Activated T-helper 1 cell treated with anti-CD3 and anti-CD28 coated beads, Interleukin-12 subunit alpha, Interleukin-12 subunit beta, Interleukin-2, Interleukin-4 antibody, amounts not matched to agents 30 ng/mL and 10 ng/mL and 1 ng/mL, durations not matched to agents 14 hours and 24 hours and 36 hours (primary cell): ENCODE measurements around the gene CYB5B. TPM values are rescaled to one million over a fixed set of nuclear protein-coding genes. Genes with fewer than 3 reads are reported as not detected.
"Not testable (repeated sequence)": the region's sequence is repeated elsewhere in the genome, so short reads cannot be mapped to it uniquely, and the experiment has no call there.

Source experiments
- DNase-seq: peaks from one replicate; pipeline ENCODE4 v3.0.0; 2021; ENCODE audit warnings: low spot score
- H3K27ac Mint-ChIP-seq: one replicate; pipeline ENCODE4 v1.8.0; 2021; ENCODE audit warnings: mild to moderate bottlenecking, mixed read lengths
- H3K27me3 Mint-ChIP-seq: one replicate; pipeline ENCODE4 v1.8.0; 2022; ENCODE audit warnings: mild to moderate bottlenecking, moderate library complexity, mixed read lengths; ENCODE audit not compliant: insufficient read depth
- H3K36me3 Mint-ChIP-seq: one replicate; pipeline ENCODE4 v1.8.0; 2021; ENCODE audit warnings: low read depth, mixed read lengths
- H3K4me1 Mint-ChIP-seq: one replicate; pipeline ENCODE4 v1.8.0; 2021; ENCODE audit warnings: low read depth, mixed read lengths
- H3K4me3 Mint-ChIP-seq: one replicate; pipeline ENCODE4 v1.8.0; 2021; ENCODE audit warnings: mild to moderate bottlenecking, moderate library complexity, mixed read lengths
- H3K9me3 Mint-ChIP-seq: one replicate; pipeline ENCODE4 v1.8.0; 2021; ENCODE audit warnings: mixed read lengths
- intact Hi-C: fragments of 100-400 bp; cut with micrococcal nuclease; formaldehyde crosslinking; loops from one replicate; pipeline ENCODE4 v1.15.1; 2024
- total RNA-seq: library from RNA; stranded (reverse); gene quantifications from 2 replicates; pipeline ENCODE4 v1.2.3, GENCODE V29; 2022

The CYB5B gene
- total RNA-seq, 1 donor from 2014 or later: 166 TPM

GRCh38 chr16:69413045-69413664, 11.3 kb upstream of the CYB5B start:
- peaks cover 10% of the 10 kb centered on the region for H3K4me1 Mint-ChIP-seq
- H3K27me3 Mint-ChIP-seq: peaks cover 2% of the 10 kb centered on the region
- intact Hi-C loops: no loop called here
- H3K9me3 Mint-ChIP-seq: no peaks in the 10 kb centered on the region
- H3K4me3 Mint-ChIP-seq: no peak overlapping the region
- H3K36me3 Mint-ChIP-seq: no peaks in the 10 kb centered on the region
- no peak for DNase-seq
- no peak overlapping the region for H3K27ac Mint-ChIP-seq

GRCh38 chr16:69417520-69418199, 6.8 kb upstream of the CYB5B start:
- Mint-ChIP-seq H3K27ac (no peak overlapping the region), H3K27me3 (peaks cover 7% of the 10 kb centered on the region), H3K9me3 (no peaks in the 10 kb centered on the region), H3K4me1 (peaks cover 9% of the 10 kb centered on the region), H3K4me3 (no peak overlapping the region), H3K36me3 (no peaks in the 10 kb centered on the region)
- DNase-seq: no peak
- intact Hi-C loops: no loop called here

DNA sequence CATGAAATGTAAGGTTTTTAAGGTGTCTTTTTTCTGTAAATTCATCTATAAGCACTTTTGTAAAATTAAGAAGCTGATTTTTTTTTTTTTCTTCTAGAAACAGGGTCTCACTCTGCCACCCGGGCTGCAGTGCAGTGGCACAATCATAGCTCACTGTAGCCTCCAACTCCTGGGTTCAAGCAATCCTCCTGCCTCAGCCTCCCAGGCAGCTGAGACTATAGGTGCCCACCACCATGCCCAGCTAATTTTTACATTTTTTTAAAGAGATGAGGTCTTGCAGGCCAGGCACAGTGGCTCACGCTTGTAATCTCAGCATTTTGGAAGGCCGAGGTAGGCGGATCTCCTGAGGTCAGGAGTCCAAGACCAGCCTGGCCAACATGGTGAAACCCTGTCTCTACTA, 4.5 kb upstream of the CYB5B start:
- no peak overlapping the region for H3K27ac Mint-ChIP-seq
- H3K4me3 Mint-ChIP-seq: no peak overlapping the region
- H3K4me1 Mint-ChIP-seq: peaks cover 17% of the 10 kb centered on the region
- peaks cover 7% of the 10 kb centered on the region for H3K27me3 Mint-ChIP-seq
- no peaks in the 10 kb centered on the region for H3K9me3 Mint-ChIP-seq
- intact Hi-C loops: no loop called here
- H3K36me3 Mint-ChIP-seq: peaks cover 7% of the 10 kb centered on the region
- no peak for DNase-seq

- peaks cover 7% of the 10 kb centered on the region for H3K27me3 Mint-ChIP-seq
- H3K4me1 Mint-ChIP-seq: peaks cover 17% of the 10 kb centered on the region
- intact Hi-C loops: no loop called here
- no peak overlapping the region for H3K27ac Mint-ChIP-seq
- H3K36me3 Mint-ChIP-seq: peaks cover 16% of the 10 kb centered on the region
- no peak for DNase-seq
- peak overlapping the region; percentile 43 for H3K4me3 Mint-ChIP-seq
- H3K9me3 Mint-ChIP-seq: peaks cover 1% of the 10 kb centered on the region
Observed at GRCh38 chr16:69423189-69423588, 1.2 kb upstream of the CYB5B start.

- peaks cover 34% of the 10 kb centered on the region for H3K4me1 Mint-ChIP-seq
- no peak for DNase-seq
- no peaks in the 10 kb centered on the region for H3K27me3 Mint-ChIP-seq
- peaks cover 33% of the 10 kb centered on the region for H3K36me3 Mint-ChIP-seq
- peaks cover 19% of the 10 kb centered on the region for H3K9me3 Mint-ChIP-seq
- intact Hi-C loops: loop anchor here (1.0 to 2.0 kb wide), 8 partner anchors 13 to 139 kb away; partner anchors contain the start of gene PDF
- peak overlapping the region; percentile 92 for H3K4me3 Mint-ChIP-seq
- peak overlapping the region; percentile 90 for H3K27ac Mint-ChIP-seq
Observed at GRCh38 chr16:69424935-69425784, 741 bp downstream of the CYB5B start.

DNA sequence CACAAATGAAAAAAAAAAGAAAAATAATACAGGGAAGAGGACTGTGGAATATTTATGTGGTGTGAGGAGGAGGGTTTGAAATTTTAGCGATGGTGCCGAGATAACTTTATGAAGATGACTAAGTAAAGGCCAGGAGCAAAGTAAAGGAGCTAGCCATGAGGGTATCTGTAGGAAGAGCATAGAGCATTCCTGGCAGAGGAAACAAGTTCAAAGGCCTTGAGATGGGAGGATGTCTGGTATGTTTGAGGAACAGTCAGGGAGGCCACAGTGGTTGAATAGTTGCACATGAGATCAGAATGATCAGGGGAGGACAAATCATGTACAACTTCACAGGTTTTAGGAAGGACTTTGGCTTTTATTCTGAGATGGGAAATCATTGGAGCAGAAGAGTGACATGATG, 4.2 kb downstream of the CYB5B start:
- Mint-ChIP-seq H3K4me3 (peak overlapping the region; percentile 6), H3K36me3 (peaks cover 49% of the 10 kb centered on the region), H3K27ac (peak overlapping the region; percentile 18), H3K9me3 (peaks cover 19% of the 10 kb centered on the region), H3K27me3 (no peaks in the 10 kb centered on the region), H3K4me1 (peaks cover 46% of the 10 kb centered on the region)
- DNase-seq: no peak
- intact Hi-C loops: no loop called here

DNA sequence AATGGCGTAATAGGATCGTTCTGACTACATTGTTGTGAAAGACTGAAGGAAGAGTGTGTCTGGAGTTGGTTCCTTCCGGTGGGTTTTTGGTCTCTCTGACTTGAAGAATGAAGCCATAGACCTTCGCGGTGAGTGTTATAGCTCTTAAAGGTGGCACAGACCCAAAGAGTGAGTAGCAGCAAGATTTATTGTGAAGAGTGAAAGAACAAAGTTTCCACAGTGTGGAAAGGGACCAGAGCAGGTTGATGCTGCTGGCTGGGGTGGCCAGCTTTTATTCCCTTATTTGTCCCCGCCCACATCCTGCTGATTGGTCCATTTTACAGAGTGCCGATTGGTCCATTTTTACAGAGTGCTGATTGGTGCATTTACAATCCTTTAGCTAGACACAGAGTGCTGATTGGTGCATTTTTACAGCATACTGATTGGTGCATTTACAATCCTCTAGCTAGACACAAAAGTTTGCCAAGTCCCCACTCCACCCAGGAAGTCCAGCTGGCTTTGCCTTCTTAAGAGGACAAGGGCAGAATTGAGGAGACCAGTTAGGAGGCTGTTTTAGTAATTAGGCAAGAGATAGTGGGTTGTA, 4.7 kb downstream of the CYB5B start:
- DNase-seq, intact Hi-C loops, H3K27me3 Mint-ChIP-seq, H3K27ac Mint-ChIP-seq: not testable (repeated sequence)
- peak overlapping the region; percentile 6 for H3K4me3 Mint-ChIP-seq
- H3K36me3 Mint-ChIP-seq: peaks cover 49% of the 10 kb centered on the region
- peaks cover 19% of the 10 kb centered on the region for H3K9me3 Mint-ChIP-seq
- H3K4me1 Mint-ChIP-seq: peaks cover 50% of the 10 kb centered on the region

DNA sequence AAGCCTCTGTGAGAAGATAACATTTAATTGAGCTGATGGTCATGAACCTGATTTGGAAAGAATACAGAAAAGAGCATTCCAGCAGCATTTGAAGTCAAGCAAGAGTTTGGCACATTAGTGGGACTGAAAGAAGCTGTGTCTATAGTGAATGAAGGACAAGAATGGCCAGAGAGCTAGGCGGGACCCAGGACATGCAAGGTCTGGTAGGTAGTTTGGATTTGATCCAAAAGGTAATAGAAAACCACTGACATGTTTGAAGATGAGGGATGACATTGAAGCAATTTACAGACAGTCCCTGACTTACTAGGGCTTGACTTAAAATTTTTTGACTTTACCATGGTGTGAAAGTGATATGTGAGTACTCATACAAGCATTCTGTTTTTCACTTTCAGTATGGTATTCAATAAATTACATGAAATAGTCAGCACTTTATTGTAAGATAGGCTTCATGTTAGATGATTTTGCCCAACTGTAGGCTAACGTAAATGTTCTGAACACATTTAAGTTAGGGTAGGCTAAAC, 7.6 kb downstream of the CYB5B start:
- H3K27ac Mint-ChIP-seq: peak overlapping the region; percentile 58
- no peaks in the 10 kb centered on the region for H3K27me3 Mint-ChIP-seq
- intact Hi-C loops: loop anchor here (2.0 kb wide), 1 partner anchor 133 kb away; the partner anchor contains the start of gene NFAT5
- no peak overlapping the region for H3K4me3 Mint-ChIP-seq
- DNase-seq: no peak
- peaks cover 69% of the 10 kb centered on the region for H3K4me1 Mint-ChIP-seq
- H3K9me3 Mint-ChIP-seq: peaks cover 19% of the 10 kb centered on the region
- peaks cover 49% of the 10 kb centered on the region for H3K36me3 Mint-ChIP-seq

- no peak overlapping the region for H3K4me3 Mint-ChIP-seq
- peaks cover 9% of the 10 kb centered on the region for H3K9me3 Mint-ChIP-seq
- H3K27ac Mint-ChIP-seq: no peak overlapping the region
- H3K4me1 Mint-ChIP-seq: peaks cover 79% of the 10 kb centered on the region
- DNase-seq: no peak
- intact Hi-C loops: no loop called here
- peaks cover 45% of the 10 kb centered on the region for H3K36me3 Mint-ChIP-seq
- no peaks in the 10 kb centered on the region for H3K27me3 Mint-ChIP-seq
Observed at GRCh38 chr16:69434066-69434465, 9.6 kb downstream of the CYB5B start.

- peaks cover 77% of the 10 kb centered on the region for H3K4me1 Mint-ChIP-seq
- no peaks in the 10 kb centered on the region for H3K9me3 Mint-ChIP-seq
- intact Hi-C loops: no loop called here
- peaks cover 36% of the 10 kb centered on the region for H3K36me3 Mint-ChIP-seq
- no peaks in the 10 kb centered on the region for H3K27me3 Mint-ChIP-seq
- no peak overlapping the region for H3K27ac Mint-ChIP-seq
- DNase-seq: no peak
- no peak overlapping the region for H3K4me3 Mint-ChIP-seq
Observed at GRCh38 chr16:69435977-69436820, 11.8 kb downstream of the CYB5B start.

GRCh38 chr16:69436896-69437295, 12.5 kb downstream of the CYB5B start:
- Mint-ChIP-seq H3K4me3 (no peak overlapping the region), H3K9me3 (no peaks in the 10 kb centered on the region), H3K27me3 (no peaks in the 10 kb centered on the region), H3K36me3 (peaks cover 32% of the 10 kb centered on the region), H3K27ac (no peak overlapping the region), H3K4me1 (peaks cover 78% of the 10 kb centered on the region)
- intact Hi-C loops: no loop called here
- DNase-seq: no peak

GRCh38 chr16:69438465-69438864, 14.0 kb downstream of the CYB5B start:
- no peak for DNase-seq
- no peak overlapping the region for H3K4me3 Mint-ChIP-seq
- H3K9me3 Mint-ChIP-seq: no peaks in the 10 kb centered on the region
- H3K27ac Mint-ChIP-seq: peak overlapping the region; percentile 63
- H3K27me3 Mint-ChIP-seq: no peaks in the 10 kb centered on the region
- H3K36me3 Mint-ChIP-seq: peaks cover 25% of the 10 kb centered on the region
- intact Hi-C loops: loop anchor here (1.0 kb wide), 1 partner anchor 14 kb away; the partner anchor contains the start of gene CYB5B
- H3K4me1 Mint-ChIP-seq: peaks cover 68% of the 10 kb centered on the region
